Choroid plexus epithelial cell (primary cell): Measurements from ENCODE around the gene COL24A1.
A peak's percentile ranks its signal among the peaks of the same experiment; 100 is the strongest.
"Not testable (repeated sequence)": the region's sequence is repeated elsewhere in the genome, so short reads cannot be mapped to it uniquely, and the experiment has no call there.

ENCODE experiments used
- DNase-seq: peaks from one replicate; pipeline ENCODE4 v3.0.0-alpha.2; 2010; ENCODE audit warnings: low read depth
- H3K4me3 ChIP-seq: 2 replicates; pipeline ENCODE4 v1.5.1; 2011; ENCODE audit warnings: low read depth, mild to moderate bottlenecking, control low read depth, low read length, moderate library complexity
- CTCF ChIP-seq: conservative IDR thresholded peaks from 2 replicates; pipeline ENCODE4 v1.5.1; 2011; ENCODE audit warnings: low read depth, mild to moderate bottlenecking, control low read depth, inconsistent platforms, low read length, moderate library complexity

COL24A1 gene

GRCh38 chr1:85816606-85817005 lies 340.0 kb downstream of the COL24A1 start:
- no peak overlapping the region for H3K4me3 ChIP-seq
- no peak for TF ChIP-seq CTCF
- DNase-seq: no peak

DNA sequence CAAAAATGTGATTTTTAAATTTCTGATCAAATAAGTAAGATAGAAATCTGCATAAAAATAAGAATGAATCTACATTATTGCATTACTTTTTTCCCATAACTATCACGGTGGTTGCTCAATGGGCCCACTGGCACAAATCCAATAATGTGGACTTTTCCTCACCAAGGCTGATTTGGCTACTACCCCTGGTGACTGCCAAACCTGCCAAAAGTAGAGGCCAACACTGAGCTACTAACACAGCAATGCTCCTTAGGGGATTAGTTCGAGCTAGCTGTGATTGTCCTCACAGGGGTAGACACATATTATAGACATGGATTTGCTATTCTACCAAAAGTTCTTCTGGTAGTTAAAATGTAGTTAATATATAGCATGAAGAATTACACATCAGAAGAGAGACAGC lies 340.7 kb downstream of the COL24A1 start:
- no peak for TF ChIP-seq CTCF
- H3K4me3 ChIP-seq: no peak overlapping the region
- DNase-seq: no peak

- DNase-seq: no peak
- TF ChIP-seq CTCF: no peak
- H3K4me3 ChIP-seq: no peak overlapping the region
Observed at GRCh38 chr1:85806236-85806965, 350.2 kb downstream of the COL24A1 start.

- peak; percentile 38 for DNase-seq
- no peak overlapping the region for H3K4me3 ChIP-seq
- no peak for TF ChIP-seq CTCF
Observed at GRCh38 chr1:85801520-85801919, 355.1 kb downstream of the COL24A1 start.

- TF ChIP-seq CTCF: no peak
- no peak for DNase-seq
- no peak overlapping the region for H3K4me3 ChIP-seq
Observed at GRCh38 chr1:85799737-85800136, 356.8 kb downstream of the COL24A1 start.

GRCh38 chr1:85798419-85798818 lies 358.2 kb downstream of the COL24A1 start:
- DNase-seq: no peak
- no peak for TF ChIP-seq CTCF
- H3K4me3 ChIP-seq: no peak overlapping the region

DNA sequence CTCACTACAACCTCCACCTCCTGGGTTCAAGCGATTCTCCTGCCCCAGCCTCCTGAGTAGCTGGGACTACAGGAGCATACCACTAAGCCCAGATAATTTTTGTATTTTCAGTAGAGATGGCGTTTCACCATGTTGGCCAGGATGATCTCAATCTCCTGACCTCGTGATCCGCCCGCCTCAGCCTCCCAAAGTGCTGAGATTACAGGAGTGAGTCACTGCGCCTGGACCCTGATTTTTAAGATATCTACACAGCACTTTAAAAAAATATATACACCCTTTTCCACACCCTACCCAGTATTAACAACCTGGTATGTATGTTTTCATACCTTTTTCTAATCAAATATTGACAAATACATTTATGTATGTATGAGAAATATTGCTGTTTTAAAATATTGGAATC lies 379.6 kb downstream of the COL24A1 start:
- DNase-seq, H3K4me3 ChIP-seq: not testable (repeated sequence)

DNA sequence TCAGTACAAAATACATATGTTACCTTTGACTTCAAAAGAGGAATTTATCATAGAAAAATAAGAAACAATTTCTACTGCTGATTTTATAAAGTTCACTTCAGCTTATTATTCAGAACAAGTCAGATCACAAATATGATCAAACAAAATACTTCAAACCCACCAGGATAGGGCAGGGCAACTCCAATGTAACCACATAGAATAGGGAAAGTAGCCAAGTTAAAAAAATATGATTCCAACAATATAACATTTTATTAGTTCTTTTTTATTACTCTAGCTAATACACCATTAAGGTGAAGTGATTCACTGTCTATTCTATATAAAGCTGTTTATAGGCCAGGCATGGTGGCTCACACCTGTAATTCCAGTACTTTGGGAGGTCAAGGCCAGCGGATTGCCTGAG lies 393.8 kb downstream of the COL24A1 start:
- H3K4me3 ChIP-seq: no peak overlapping the region
- DNase-seq: no peak
- TF ChIP-seq CTCF: no peak
